ENCODE results near the gene KRT32.

Gene KRT32

GRCh38 chr17:41492771-41493170 lies 25.6 kb upstream of the KRT32 start:
- peak; percentile 62 for DNase-seq (ENCODE audit: low read depth, low spot score)

GRCh38 chr17:41492351-41492750 lies 25.2 kb upstream of the KRT32 start:
- peak; percentile 32 for DNase-seq (ENCODE audit: low read depth, low spot score)

GRCh38 chr17:41491476-41491875 lies 24.3 kb upstream of the KRT32 start:
- DNase-seq (ENCODE audit: low read depth, low spot score): no peak

GRCh38 chr17:41490000-41490990 lies 23.1 kb upstream of the KRT32 start:
- no peak for DNase-seq (ENCODE audit: low read depth, low spot score)

- DNase-seq (ENCODE audit: low read depth, low spot score): no peak
Observed at GRCh38 chr17:41489531-41489930, 22.3 kb upstream of the KRT32 start, which contains the start of gene KRT36. Gene KRT36 (minus strand): TSS chr17:41489910. CDS start chr17:41489864, 46 bp downstream.

GRCh38 chr17:41486809-41487530 lies 19.8 kb upstream of the KRT32 start:
- DNase-seq (ENCODE audit: low read depth, low spot score): no peak

GRCh38 chr17:41486316-41486715 lies 19.1 kb upstream of the KRT32 start:
- no peak for DNase-seq (ENCODE audit: low read depth, low spot score)

- no peak for DNase-seq (ENCODE audit: low read depth, low spot score)
Observed at GRCh38 chr17:41484920-41485904, 18.0 kb upstream of the KRT32 start.

GRCh38 chr17:41483991-41484826 lies 17.0 kb upstream of the KRT32 start:
- no peak for DNase-seq (ENCODE audit: low read depth, low spot score)

- no peak for DNase-seq (ENCODE audit: low read depth, low spot score)
Observed at GRCh38 chr17:41483531-41483930, 16.3 kb upstream of the KRT32 start.

GRCh38 chr17:41481036-41481435 lies 13.8 kb upstream of the KRT32 start, which contains the start of gene KRT35:
Gene KRT35 (minus strand): TSS chr17:41481151. CDS start chr17:41481097, 54 bp downstream.
- DNase-seq (ENCODE audit: low read depth, low spot score): no peak

GRCh38 chr17:41480581-41480980 lies 13.4 kb upstream of the KRT32 start:
- DNase-seq (ENCODE audit: low read depth, low spot score): no peak

GRCh38 chr17:41480136-41480535 lies 12.9 kb upstream of the KRT32 start:
- DNase-seq (ENCODE audit: low read depth, low spot score): no peak

- no peak for DNase-seq (ENCODE audit: low read depth, low spot score)
Observed at GRCh38 chr17:41478237-41478636, 11.1 kb upstream of the KRT32 start.

- no peak for DNase-seq (ENCODE audit: low read depth, low spot score)
Observed at GRCh38 chr17:41476866-41477815, 10.0 kb upstream of the KRT32 start.

- DNase-seq (ENCODE audit: low read depth, low spot score): no peak
Observed at GRCh38 chr17:41475421-41475820, 8.2 kb upstream of the KRT32 start.

GRCh38 chr17:41474863-41475262 lies 7.7 kb upstream of the KRT32 start:
- DNase-seq (ENCODE audit: low read depth, low spot score): no peak

GRCh38 chr17:41468346-41468745 lies 1.2 kb upstream of the KRT32 start:
- DNase-seq (ENCODE audit: low read depth, low spot score): no peak

GRCh38 chr17:41467561-41467960 lies 375 bp upstream of the KRT32 start:
- DNase-seq (ENCODE audit: low read depth, low spot score): no peak

All from brain pericyte (primary cell).